ENCODE results near the gene KCNV2.

GRCh38 chr9:2717385-2717784, at the start of gene KCNV2:
- TF ChIP-seq CTCF (IDR thresholded peaks at IDR 0.05) (no peak), POLR2A (IDR thresholded peaks at IDR 0.05) (no peak)

Measured in esophagus squamous epithelium (tissue), 4 donors.